ENCODE data around the gene MED12L.

- no peak for TF ChIP-seq USF2 (IDR thresholded peaks at IDR 0.05; ENCODE audit: borderline replicate concordance, low read depth, low read length)
- no peak for TF ChIP-seq CTCF (IDR thresholded peaks at IDR 0.05)
- TF ChIP-seq NFIC (IDR thresholded peaks at IDR 0.05; ENCODE audit: borderline replicate concordance) = no peak
- TF ChIP-seq TEAD4 (IDR thresholded peaks at IDR 0.05; ENCODE audit: borderline replicate concordance, insufficient read depth) = no peak
- TF ChIP-seq EP300 (IDR thresholded peaks at IDR 0.05; ENCODE audit: borderline replicate concordance in 1 of 2, low read depth in 1 of 2, low read length in 1 of 2) = no peak
- TF ChIP-seq TAF1 (IDR thresholded peaks at IDR 0.05; ENCODE audit: borderline replicate concordance, low read depth, low read length) = no peak
- TF ChIP-seq CHD2 (IDR thresholded peaks at IDR 0.05; ENCODE audit: low read length, partially characterized antibody) = no peak
- TF ChIP-seq MEF2A (IDR thresholded peaks at IDR 0.05; ENCODE audit: borderline replicate concordance, low read depth) = no peak
- TF ChIP-seq MAX (IDR thresholded peaks at IDR 0.05; ENCODE audit: low read depth) = no peak
These were observed 140.7 kb downstream of the MED12L start for GRCh38 chr3:151226088-151226563.

Measured in SK-N-SH (cell line).